Breast epithelium (tissue), 3 donors: ENCODE results near the gene MTMR1.

Source experiments
- CTCF ChIP-seq, 3 donors: fragments of 450-650 bp; IDR thresholded peaks; one replicate each; pipeline ENCODE4 v1.5.1; 2016 to 2017; ENCODE audit warnings: antibody characterized with exemption in 3 of 3, mild to moderate bottlenecking in 3 of 3, moderate library complexity in 3 of 3
- POLR2A ChIP-seq: fragments of 450-650 bp; IDR thresholded peaks from one replicate; pipeline ENCODE4 v1.6.1; 2016; ENCODE audit warnings: antibody characterized with exemption, mild to moderate bottlenecking, moderate library complexity

- TF ChIP-seq CTCF (IDR thresholded peaks at IDR 0.05), result no peak
- TF ChIP-seq POLR2A, result no peak
These were observed 22.0 kb downstream of the MTMR1 start for GRCh38 chrX:150715184-150715583.
